Pons (tissue), 1 donor: Measurements from ENCODE around the gene SH3D21.
A peak's percentile ranks its signal among the peaks of the same experiment; 100 is the strongest.

Experiments used
- DNase-seq: peaks from one replicate; pipeline ENCODE4 v3.0.0-alpha.2; 2016; ENCODE audit warnings: low spot score

SH3D21 gene

DNA sequence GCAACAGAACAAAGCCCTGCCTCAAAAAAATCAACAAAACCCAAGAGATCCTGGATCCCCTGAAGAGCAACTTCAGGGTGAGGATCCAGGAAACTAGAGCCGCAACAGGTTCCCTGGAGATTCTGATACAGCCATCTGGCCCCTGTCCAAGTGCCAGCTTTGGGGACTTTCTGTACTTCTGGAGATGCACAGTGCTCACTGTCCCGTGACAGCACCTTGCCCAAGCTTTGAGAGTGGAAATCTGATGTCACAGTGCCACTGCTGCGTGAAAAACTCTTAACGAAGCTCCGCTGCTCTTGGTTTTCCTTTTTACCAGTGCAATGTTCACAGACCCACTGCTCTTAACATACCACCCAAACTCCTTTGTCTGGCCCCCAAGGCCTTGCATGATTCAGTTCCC, 53.2 kb downstream of the SH3D21 start:
- DNase-seq: no peak

DNA sequence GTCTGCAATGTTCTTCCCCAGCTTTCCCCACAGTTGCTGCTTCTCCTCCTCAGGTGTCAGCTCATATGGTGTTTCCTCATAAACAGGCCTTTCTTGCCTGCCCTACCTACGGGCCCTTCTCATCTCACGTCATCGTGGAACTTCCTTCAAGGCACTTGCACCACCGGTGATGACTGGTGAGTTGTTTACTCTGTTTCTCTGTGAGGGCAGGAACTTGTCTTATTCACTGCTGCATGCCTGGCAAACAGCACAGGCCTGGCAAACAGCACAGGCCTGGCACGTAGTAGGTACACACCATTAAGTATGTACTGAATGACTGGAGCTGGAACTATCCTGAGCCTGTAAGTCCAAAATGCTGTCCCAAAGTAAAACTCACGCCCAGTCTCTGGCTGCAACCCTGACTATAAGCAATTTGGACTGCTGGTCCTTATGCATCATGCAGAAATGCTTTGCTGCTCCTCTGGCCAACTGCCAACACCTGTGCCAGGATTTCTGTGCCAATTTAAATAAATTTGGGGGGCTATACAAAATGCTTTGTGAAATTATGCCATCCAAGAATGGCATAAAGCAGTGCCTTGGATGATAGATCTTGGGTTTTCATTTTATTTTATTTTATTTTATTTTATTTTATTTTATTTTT, 53.9 kb downstream of the SH3D21 start:
- DNase-seq: no peak

DNA sequence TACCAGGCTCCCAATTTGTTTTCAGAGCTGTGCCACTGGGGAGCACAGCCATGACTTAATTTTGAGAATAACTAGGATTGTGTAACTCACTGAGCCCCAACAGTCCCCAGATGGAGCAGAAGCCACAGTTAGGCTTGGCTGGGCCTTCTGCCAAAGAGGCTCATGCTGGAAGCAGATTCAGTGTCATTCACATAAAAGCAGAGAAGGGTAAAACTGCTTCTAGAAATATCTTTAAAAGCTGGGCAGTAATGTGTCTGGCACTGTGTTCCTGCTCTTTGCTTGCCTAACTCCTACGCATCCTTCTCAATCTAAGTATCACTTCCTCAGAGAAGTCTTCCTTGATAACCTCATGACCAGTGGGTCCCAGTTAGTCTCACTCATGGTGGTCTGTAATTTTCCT, 59.2 kb downstream of the SH3D21 start:
- peak; percentile 94 for DNase-seq

DNA sequence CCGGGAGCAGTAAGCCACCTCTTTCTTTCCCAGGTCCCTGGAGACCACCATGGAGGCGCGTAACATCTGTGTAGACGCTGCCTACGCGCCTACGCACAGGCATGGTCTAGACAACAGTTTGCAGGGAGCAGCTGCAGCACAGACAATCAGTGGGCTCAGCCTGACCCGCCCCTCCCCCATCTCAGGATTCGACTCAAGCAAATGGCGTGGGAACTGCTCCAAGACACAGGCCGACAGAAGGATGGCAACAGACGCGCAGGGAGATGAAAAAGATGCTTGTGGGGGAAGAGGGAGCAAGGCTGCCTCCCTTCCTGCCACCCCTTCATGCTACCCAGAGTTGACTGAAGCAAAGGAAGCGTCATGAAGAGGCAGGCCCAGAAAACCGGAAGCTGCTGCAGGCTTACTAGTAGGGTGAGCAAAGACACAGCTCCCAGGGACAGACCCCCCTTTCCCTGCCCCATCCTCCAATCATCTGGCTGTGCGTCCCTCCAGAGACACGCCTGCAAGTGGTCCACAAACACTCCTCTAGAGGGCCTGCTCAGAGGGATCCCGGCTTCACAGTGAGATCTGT, 60.0 kb downstream of the SH3D21 start:
- peak; percentile 68 for DNase-seq

DNA sequence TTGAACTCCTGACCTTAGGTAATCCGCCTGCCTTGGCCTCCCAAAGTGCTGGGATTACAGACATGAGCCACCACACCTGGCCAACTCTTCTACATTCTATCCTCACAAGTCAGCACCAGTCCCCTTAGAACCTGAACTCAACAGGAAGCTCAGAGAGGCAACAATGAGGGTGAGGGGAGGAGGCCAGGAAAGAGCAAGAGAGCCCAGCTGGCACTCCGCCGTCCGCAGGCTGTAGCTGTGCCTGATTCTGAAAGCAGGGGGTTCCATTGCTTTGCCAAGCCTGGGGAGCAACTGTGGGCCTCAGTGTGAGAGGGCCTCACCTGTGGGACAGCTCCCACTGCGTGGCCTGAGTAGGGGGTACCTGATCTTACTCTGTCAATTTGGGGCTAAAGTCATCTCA, 60.9 kb downstream of the SH3D21 start:
- no peak for DNase-seq

DNA sequence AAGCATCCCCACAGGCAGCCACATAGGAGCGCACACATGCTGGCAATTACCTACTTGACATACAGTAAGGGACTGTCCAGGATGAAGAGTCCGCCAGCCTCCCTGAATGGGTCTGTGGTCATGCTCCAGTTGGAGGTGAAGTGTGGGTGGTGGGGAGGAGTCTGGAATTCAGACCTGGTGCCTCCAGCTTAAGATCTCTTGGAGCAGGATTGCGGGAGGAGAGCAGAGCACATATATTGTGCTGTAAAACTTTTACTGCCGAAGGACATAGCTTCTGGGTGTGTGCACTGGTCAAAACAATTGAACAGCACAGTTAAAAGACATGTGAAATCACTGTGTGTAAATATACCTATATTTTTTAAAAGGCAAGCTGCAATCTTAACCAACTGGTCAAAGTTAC, 61.6 kb downstream of the SH3D21 start:
- DNase-seq: no peak

DNA sequence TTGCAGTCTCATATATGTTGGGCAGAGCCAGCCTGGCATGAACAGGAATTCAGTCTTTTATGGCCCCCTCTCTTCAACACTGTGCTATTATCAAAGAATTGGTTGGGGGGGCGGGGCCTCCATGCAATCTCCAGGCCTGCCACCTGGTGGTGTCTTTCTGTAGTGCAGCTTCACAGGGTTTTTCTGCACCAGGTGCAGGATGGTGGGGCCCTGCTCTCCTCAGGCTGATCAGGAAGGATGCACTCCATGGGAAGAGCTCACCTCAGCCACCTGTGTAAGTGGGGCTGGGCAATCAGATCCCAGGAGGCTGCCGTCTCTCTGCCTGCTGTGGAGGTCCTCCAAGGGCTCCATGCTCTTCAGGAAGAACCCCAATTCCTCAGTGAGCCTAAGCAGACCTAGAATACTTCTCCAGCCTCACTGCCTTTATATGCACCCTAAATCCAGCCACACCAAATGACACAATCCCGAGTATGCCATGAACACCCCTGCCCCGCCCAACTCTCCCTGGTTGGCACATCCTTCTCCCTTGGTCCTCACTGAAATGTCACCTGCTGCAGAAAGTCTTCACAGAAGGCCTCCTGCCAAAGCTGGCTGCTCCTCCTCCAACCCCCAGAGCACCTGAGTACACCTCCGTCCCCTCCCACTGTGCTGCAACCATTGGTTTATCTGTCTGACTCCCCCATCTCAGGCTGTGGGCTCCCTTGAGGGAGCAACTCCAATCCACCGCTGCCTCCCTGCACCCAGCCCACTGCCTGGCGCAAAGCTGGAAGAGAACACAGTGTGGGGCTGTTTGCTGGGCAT, 63.1 kb downstream of the SH3D21 start:
- DNase-seq: peak; percentile 58
